Measurements from ENCODE around the gene KCNJ16. TPM values are rescaled to one million over a fixed set of nuclear protein-coding genes. Genes with fewer than 3 reads are reported as not detected.

Gene KCNJ16
- total RNA-seq, 1 experiment from 2014 or later, result 9.3 TPM

DNA sequence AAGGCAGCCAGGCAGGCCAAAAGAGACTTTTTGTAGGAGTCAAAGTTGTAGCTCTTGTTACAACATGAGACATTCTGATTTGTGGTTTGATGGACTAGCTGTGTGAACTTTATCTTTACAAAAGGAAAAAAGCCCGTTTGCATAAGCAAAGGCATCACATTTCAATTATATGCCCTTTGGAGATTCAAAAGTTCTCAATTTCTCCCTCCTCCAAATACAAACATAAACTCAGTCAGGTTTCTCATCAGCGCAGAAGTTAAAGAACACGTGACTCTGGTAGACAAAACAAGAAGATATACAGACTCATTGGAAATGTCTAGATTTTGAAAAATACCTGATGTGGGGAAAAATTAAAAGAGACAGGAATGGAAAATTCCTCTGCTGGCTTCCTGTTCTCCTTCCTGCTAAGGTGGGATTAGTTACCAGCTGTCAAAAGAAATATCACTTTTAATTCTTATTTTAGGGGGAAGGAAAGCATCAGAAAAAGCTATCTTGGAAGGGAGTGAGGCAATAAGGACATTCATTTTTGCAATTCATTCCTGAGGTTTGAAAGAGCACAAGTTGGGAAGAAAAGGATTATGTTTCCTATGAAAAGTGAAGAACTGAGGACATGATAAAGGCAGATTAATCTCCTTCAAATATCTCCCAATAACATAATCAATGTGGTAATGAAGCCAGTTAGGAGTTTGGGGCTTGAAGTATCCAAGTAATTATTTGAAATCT lies 4.6 kb upstream of the KCNJ16 start:
- H3K4me3 ChIP-seq (ENCODE audit: low read depth, low read length), result no peak overlapping the region
- Mint-ChIP-seq H3K4me3 (ENCODE audit: unreplicated experiment) (no peak overlapping the region), H3K36me3 (ENCODE audit: insufficient read depth, unreplicated experiment) (no peaks in the 10 kb centered on the region), H3K4me1 (ENCODE audit: low read depth, unreplicated experiment) (peaks cover 24% of the 10 kb centered on the region), H3K27ac (ENCODE audit: unreplicated experiment) (no peak overlapping the region), H3K27me3 (ENCODE audit: insufficient read depth, unreplicated experiment) (no peaks in the 10 kb centered on the region), H3K9me3 (ENCODE audit: unreplicated experiment) (no peaks in the 10 kb centered on the region)
- H3K36me3 ChIP-seq (ENCODE audit: control insufficient read depth, insufficient read depth, low read length), result no peaks in the 10 kb centered on the region
- no peaks in the 10 kb centered on the region for H3K9me3 ChIP-seq
- ChIA-PET CTCF (no interaction called here), POLR2A (no interaction called here)
- TF ChIP-seq, protein P1, sequence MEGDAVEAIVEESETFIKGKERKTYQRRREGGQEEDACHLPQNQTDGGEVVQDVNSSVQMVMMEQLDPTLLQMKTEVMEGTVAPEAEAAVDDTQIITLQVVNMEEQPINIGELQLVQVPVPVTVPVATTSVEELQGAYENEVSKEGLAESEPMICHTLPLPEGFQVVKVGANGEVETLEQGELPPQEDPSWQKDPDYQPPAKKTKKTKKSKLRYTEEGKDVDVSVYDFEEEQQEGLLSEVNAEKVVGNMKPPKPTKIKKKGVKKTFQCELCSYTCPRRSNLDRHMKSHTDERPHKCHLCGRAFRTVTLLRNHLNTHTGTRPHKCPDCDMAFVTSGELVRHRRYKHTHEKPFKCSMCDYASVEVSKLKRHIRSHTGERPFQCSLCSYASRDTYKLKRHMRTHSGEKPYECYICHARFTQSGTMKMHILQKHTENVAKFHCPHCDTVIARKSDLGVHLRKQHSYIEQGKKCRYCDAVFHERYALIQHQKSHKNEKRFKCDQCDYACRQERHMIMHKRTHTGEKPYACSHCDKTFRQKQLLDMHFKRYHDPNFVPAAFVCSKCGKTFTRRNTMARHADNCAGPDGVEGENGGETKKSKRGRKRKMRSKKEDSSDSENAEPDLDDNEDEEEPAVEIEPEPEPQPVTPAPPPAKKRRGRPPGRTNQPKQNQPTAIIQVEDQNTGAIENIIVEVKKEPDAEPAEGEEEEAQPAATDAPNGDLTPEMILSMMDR (IDR thresholded peaks at IDR 0.05; ENCODE audit: insufficient read depth in 1 of 2, low read depth in 1 of 2, low read length in 1 of 2, severe bottlenecking in 1 of 2, unreplicated experiment in 1 of 2), result no peak
- intact Hi-C loops (cut with micrococcal nuclease; ENCODE audit: unreplicated experiment), result loop anchor here (10.0 kb wide), 2 partner anchors 166 to 306 kb away; no protein-coding TSS in a partner anchor
- no TSS peak for BruUV-seq (replicated peaks)
- peaks cover 25% of the 10 kb centered on the region for H3K4me1 ChIP-seq
- no peak for DNase-seq
- no peaks in the 10 kb centered on the region for H3K27me3 ChIP-seq (replicated peaks; ENCODE audit: control insufficient read depth, insufficient read depth, low read length)

DNA sequence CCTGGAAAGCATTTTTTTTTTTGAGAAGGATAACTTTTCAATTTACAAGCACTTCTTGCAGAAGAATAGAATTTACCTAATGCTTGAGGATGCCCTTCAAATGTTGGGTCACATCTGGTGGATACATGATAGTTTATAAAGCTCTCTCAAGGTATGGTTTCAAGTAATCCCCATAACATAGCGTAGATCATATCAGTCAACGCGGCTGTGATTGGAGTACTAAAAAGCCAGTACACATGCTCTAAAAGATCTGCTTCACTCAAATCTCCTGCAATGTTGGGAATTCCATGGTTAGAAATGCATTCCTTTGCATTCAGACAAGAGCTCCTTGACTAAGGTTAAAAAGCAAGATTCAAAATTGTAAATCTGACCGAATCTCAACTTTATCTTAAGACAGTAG lies 3.9 kb upstream of the KCNJ16 start:
- no peaks in the 10 kb centered on the region for H3K9me3 ChIP-seq

DNA sequence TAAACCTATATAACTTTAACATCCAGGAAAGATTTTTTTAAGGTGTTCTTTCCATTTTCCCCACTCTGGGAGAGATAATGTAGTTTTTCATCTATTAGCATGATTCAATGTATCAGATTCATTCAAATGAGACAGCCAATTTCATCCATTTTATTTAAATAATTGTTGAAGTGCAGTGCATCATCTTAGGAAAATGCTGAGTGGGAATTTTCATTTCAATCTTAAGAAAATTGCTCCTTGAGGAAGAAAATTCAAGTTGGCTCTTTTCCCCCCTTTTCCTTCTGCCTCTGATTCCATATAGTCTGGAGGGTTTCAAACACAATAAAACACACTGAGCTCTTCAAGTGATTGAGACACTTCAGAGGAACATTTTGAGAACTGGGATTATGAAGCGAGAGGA lies 3.4 kb upstream of the KCNJ16 start:
- ChIA-PET CTCF (no interaction called here), POLR2A (no interaction called here)
- TF ChIP-seq, protein P1 (IDR thresholded peaks at IDR 0.05; ENCODE audit: insufficient read depth in 1 of 2, low read depth in 1 of 2, low read length in 1 of 2, severe bottlenecking in 1 of 2, unreplicated experiment in 1 of 2), result no peak
- Histone ChIP-seq H3K27me3 (replicated peaks; ENCODE audit: control insufficient read depth, insufficient read depth, low read length) (no peaks in the 10 kb centered on the region), H3K36me3 (ENCODE audit: control insufficient read depth, insufficient read depth, low read length) (no peaks in the 10 kb centered on the region), H3K4me1 (peaks cover 33% of the 10 kb centered on the region), H3K4me3 (ENCODE audit: low read depth, low read length) (no peak overlapping the region), H3K9me3 (no peaks in the 10 kb centered on the region)
- Mint-ChIP-seq H3K4me1 (ENCODE audit: low read depth, unreplicated experiment) (peaks cover 31% of the 10 kb centered on the region), H3K27ac (ENCODE audit: unreplicated experiment) (no peak overlapping the region), H3K9me3 (ENCODE audit: unreplicated experiment) (no peaks in the 10 kb centered on the region), H3K4me3 (ENCODE audit: unreplicated experiment) (no peak overlapping the region), H3K27me3 (ENCODE audit: insufficient read depth, unreplicated experiment) (no peaks in the 10 kb centered on the region), H3K36me3 (ENCODE audit: insufficient read depth, unreplicated experiment) (no peaks in the 10 kb centered on the region)
- DNase-seq, result no peak
- no TSS peak for BruUV-seq (replicated peaks)
- intact Hi-C loops (cut with micrococcal nuclease; ENCODE audit: unreplicated experiment), result loop anchor here (10.0 kb wide), 2 partner anchors 167 to 307 kb away; no protein-coding TSS in a partner anchor

More for the DNA sequence above, 3.9 kb upstream of the KCNJ16 start:
- H3K9me3 Mint-ChIP-seq (ENCODE audit: unreplicated experiment), result no peaks in the 10 kb centered on the region
- no peaks in the 10 kb centered on the region for H3K27me3 ChIP-seq (replicated peaks; ENCODE audit: control insufficient read depth, insufficient read depth, low read length)
- peaks cover 28% of the 10 kb centered on the region for H3K4me1 ChIP-seq
- no peaks in the 10 kb centered on the region for H3K36me3 Mint-ChIP-seq (ENCODE audit: insufficient read depth, unreplicated experiment)
- no peak for DNase-seq
- BruUV-seq (replicated peaks), result no TSS peak
- intact Hi-C loops (cut with micrococcal nuclease; ENCODE audit: unreplicated experiment), result loop anchor here (10.0 kb wide), 2 partner anchors 166 to 306 kb away; no protein-coding TSS in a partner anchor
- ChIA-PET POLR2A (no interaction called here), CTCF (no interaction called here)
- H3K27ac Mint-ChIP-seq (ENCODE audit: unreplicated experiment), result no peak overlapping the region
- no peaks in the 10 kb centered on the region for H3K36me3 ChIP-seq (ENCODE audit: control insufficient read depth, insufficient read depth, low read length)
- H3K4me3 ChIP-seq (ENCODE audit: low read depth, low read length), result no peak overlapping the region
- no peak overlapping the region for H3K4me3 Mint-ChIP-seq (ENCODE audit: unreplicated experiment)
- H3K4me1 Mint-ChIP-seq (ENCODE audit: low read depth, unreplicated experiment), result peaks cover 27% of the 10 kb centered on the region
- H3K27me3 Mint-ChIP-seq (ENCODE audit: insufficient read depth, unreplicated experiment), result no peaks in the 10 kb centered on the region
- TF ChIP-seq, protein P1 (IDR thresholded peaks at IDR 0.05; ENCODE audit: insufficient read depth in 1 of 2, low read depth in 1 of 2, low read length in 1 of 2, severe bottlenecking in 1 of 2, unreplicated experiment in 1 of 2), result no peak
